Neutrophil (primary cell): ENCODE measurements around the gene PLCB3.

ENCODE experiments used
- H3K27ac ChIP-seq: fragments of 200-600 bp; sonication (generic); 2 replicates; pipeline ENCODE4 v1.5.1; 2016; ENCODE audit warnings: mild to moderate bottlenecking, moderate library complexity
- H3K27me3 ChIP-seq: fragments of 200-600 bp; sonication (generic); 2 replicates; pipeline ENCODE4 v1.6.0; 2016; ENCODE audit warnings: mild to moderate bottlenecking
- H3K36me3 ChIP-seq: fragments of 200-600 bp; sonication (generic); 2 replicates; pipeline ENCODE4 v1.5.1; 2017
- H3K4me1 ChIP-seq, 2 experiments: fragments of 200-600 bp in 1 of 2; sonication (generic) in 1 of 2; 1 replicate in 1 of 2; 2 replicates in 1 of 2; pipeline versions ENCODE4 v1.5.1 to v1.6.1; 2013 to 2016; ENCODE audit warnings: low read depth in 1 of 2, low read length in 1 of 2, mild to moderate bottlenecking in 1 of 2, moderate library complexity in 1 of 2; ENCODE audit not compliant: control insufficient read depth in 1 of 2, insufficient read depth in 1 of 2
- H3K4me3 ChIP-seq, 2 experiments: fragments of 200-600 bp in 1 of 2; sonication (generic) in 1 of 2; 1 replicate in 1 of 2; 2 replicates in 1 of 2; pipeline ENCODE4 v1.5.1; 2013 to 2016; ENCODE audit warnings: low read depth in 1 of 2, low read length in 1 of 2, mild to moderate bottlenecking in 1 of 2, moderate library complexity in 1 of 2
- H3K9me3 ChIP-seq: fragments of 200-600 bp; sonication (generic); 2 replicates; pipeline ENCODE4 v1.5.1; 2016
- TF ChIP-seq, protein P1 (sequence below): fragments of 200-600 bp; sonication (generic); IDR thresholded peaks from 2 replicates; pipeline ENCODE4 v1.5.1; 2016; ENCODE audit warnings: antibody characterized with exemption

PLCB3 gene

DNA sequence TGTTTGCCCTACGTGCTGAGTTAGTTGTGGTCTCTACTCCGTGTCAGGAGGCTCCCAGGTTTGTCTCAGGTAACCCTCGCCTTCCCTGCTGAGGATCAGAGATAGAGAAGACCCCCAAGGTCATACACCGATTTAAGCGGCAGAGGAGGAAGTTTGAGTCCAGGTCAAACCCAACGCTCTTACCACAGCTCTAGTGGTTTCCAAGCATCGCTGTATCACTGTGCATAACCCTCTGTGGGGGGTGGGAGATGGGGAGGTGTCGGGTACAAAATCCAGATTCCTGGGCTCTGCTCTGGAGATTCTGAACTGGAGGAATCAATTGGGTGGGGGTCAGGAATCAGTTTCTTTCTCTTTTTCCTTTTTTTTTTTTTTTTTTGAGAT lies 20.4 kb upstream of the PLCB3 start:
- H3K4me3 ChIP-seq: peak overlapping the region; percentile 77 to 96
- peaks cover 24% of the 10 kb centered on the region for H3K27me3 ChIP-seq
- H3K36me3 ChIP-seq: no peaks in the 10 kb centered on the region
- H3K4me1 ChIP-seq: peaks cover 59 to 64% of the 10 kb centered on the region in 2 experiments
- peak overlapping the region; percentile 97 for H3K27ac ChIP-seq
- no peaks in the 10 kb centered on the region for H3K9me3 ChIP-seq
- TF ChIP-seq, protein P1, sequence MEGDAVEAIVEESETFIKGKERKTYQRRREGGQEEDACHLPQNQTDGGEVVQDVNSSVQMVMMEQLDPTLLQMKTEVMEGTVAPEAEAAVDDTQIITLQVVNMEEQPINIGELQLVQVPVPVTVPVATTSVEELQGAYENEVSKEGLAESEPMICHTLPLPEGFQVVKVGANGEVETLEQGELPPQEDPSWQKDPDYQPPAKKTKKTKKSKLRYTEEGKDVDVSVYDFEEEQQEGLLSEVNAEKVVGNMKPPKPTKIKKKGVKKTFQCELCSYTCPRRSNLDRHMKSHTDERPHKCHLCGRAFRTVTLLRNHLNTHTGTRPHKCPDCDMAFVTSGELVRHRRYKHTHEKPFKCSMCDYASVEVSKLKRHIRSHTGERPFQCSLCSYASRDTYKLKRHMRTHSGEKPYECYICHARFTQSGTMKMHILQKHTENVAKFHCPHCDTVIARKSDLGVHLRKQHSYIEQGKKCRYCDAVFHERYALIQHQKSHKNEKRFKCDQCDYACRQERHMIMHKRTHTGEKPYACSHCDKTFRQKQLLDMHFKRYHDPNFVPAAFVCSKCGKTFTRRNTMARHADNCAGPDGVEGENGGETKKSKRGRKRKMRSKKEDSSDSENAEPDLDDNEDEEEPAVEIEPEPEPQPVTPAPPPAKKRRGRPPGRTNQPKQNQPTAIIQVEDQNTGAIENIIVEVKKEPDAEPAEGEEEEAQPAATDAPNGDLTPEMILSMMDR: no peak

DNA sequence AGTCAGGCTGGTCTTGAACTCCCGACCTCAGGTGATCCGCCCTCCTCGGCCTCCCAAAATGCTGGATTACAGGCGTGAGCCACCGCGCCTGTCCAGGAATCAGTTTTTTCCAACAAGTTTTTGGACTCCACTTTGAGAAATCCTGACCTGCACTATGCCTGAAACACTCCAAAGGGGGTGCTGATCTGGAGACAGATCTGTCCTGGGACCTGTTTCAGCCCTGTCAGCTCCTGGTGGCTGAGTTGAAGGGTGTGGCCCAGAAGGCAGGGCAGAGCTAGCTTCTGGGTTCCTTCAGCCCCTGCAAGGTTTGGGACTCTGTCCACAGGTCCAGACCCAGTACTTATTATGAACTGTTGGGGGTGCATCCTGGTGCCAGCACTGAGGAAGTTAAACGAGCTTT lies 19.8 kb upstream of the PLCB3 start:
- Histone ChIP-seq H3K4me3 (peak overlapping the region; percentile 77 to 96), H3K4me1 (peaks cover 57 to 62% of the 10 kb centered on the region in 2 experiments), H3K9me3 (no peaks in the 10 kb centered on the region), H3K27me3 (peaks cover 24% of the 10 kb centered on the region), H3K27ac (peak overlapping the region; percentile 97), H3K36me3 (no peaks in the 10 kb centered on the region)
- TF ChIP-seq, protein P1: no peak

DNA sequence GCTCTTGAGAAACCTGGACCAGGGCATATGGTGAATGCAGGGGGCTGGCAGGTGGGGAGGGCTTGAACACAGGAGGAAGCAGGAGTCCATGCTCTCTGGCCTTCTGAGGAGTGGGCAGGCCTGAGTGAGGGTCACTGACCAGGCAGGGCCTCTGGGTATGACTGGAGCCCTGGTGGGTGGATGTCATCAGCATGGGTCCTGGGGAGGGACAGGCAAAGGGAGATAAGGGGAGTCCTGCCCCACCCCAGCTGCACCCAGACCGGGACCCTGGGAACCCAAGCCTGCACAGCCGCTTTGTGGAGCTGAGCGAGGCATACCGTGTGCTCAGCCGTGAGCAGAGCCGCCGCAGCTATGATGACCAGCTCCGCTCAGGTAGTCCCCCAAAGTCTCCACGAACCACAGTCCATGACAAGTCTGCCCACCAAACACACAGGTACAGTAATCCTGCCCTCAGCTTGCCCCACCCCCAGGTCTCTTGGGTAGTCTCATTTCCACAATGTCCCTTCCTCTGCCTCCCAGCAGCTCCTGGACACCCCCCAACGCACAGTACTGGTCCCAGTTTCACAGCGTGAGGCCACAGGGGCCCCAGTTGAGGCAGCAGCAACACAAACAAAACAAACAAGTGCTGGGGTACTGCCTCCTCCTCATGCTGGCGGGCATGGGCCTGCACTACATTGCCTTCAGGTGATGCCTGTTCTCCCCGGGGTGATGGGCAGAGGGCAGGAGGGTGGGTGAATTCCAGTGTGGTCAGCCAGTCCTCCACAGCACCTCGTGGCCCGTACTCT lies 19.0 kb upstream of the PLCB3 start:
- Histone ChIP-seq H3K27me3 (peaks cover 24% of the 10 kb centered on the region), H3K4me3 (no peak overlapping the region), H3K9me3 (no peaks in the 10 kb centered on the region), H3K4me1 (peaks cover 53 to 58% of the 10 kb centered on the region in 2 experiments), H3K27ac (peak overlapping the region; percentile 97), H3K36me3 (no peaks in the 10 kb centered on the region)
- TF ChIP-seq, protein P1: no peak

DNA sequence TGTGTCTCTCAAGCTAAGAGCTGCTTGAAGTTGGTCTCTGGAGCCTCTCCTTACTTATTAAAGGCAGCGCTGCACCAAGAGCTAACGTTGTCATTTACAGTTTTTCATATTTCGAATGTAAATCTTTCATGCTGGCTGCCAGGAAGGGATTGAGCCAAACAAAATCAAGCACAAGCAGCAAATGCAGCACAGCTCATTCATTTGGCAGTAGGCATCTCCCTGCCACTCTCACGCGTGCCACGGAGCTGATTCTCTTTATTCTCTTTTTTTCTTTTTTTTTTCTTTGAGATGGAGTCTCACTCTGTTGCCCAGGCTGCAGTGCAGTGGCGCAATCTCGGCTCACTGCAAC lies 18.4 kb upstream of the PLCB3 start:
- Histone ChIP-seq H3K9me3 (no peaks in the 10 kb centered on the region), H3K4me3 (no peak overlapping the region), H3K36me3 (no peaks in the 10 kb centered on the region), H3K4me1 (peaks cover 55 to 61% of the 10 kb centered on the region in 2 experiments), H3K27me3 (peaks cover 24% of the 10 kb centered on the region), H3K27ac (no peak overlapping the region)
- TF ChIP-seq, protein P1: no peak

DNA sequence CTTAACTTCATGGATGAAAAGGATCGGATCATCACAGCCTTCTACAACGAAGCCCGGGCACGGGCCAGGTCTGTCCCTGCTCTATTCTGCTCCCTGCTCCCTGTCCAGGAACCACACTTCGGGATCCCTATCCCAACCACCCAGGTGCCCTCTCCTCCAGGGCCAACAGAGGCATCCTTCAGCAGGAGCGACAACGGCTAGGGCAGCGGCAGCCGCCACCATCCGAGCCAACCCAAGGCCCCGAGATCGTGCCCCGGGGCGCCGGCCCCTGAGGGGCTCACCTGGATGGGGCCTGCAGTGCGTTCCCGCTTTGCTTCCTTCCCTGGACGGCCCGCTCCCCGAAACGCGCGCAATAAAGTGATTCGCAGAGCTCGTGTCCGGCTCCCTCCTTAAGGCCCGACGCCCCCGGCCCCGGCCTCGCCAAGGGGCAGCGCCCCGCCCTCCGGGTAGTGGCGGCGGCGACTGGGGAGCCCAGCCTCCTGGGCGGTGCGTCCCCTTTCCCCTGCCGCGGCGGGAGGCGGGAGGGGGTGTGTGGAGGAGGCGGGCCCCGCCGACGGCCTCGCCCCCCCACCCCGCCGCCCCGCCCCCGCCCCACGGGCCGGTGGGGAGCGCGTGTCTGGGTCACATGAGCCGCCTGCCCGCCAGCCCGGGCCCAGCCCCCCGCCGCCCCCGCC lies 17.3 kb upstream of the PLCB3 start, which contains the start of gene VEGFB:
TSS of gene VEGFB (plus strand) at position 672 of the 674 bp plus-strand sequence. CDS start 250 bp downstream, outside the sequence.
- H3K36me3 ChIP-seq: no peaks in the 10 kb centered on the region
- TF ChIP-seq, protein P1: no peak
- H3K27ac ChIP-seq: peak within 1 kb of the TSS; percentile 40
- no peaks in the 10 kb centered on the region for H3K9me3 ChIP-seq
- peaks cover 65 to 71% of the 10 kb centered on the region in 2 experiments for H3K4me1 ChIP-seq
- peak within 1 kb of the TSS; percentile 55 to 71 for H3K4me3 ChIP-seq
- H3K27me3 ChIP-seq: peaks cover 24% of the 10 kb centered on the region
